Muscle of arm (tissue), 12 donors: ENCODE data around the gene VPS45. TPM values are rescaled to one million over a fixed set of nuclear protein-coding genes. Genes with fewer than 3 reads are reported as not detected.

Experiments
- DNase-seq: peaks from one replicate; pipeline ENCODE4 v3.0.0-alpha.2; 2013
- polyA plus RNA-seq, 12 donors: library from polyadenylated mRNA; unstranded; fragments of 120-200 nt; gene quantifications; one replicate each; pipeline ENCODE4 v1.2.1, GENCODE V29; 2013; ENCODE audit not compliant: insufficient read length in 12 of 12

Gene VPS45
- polyA plus RNA-seq, 12 donors = 36.4 to 61.4 (median 49.9) TPM; not detected in 1

DNA sequence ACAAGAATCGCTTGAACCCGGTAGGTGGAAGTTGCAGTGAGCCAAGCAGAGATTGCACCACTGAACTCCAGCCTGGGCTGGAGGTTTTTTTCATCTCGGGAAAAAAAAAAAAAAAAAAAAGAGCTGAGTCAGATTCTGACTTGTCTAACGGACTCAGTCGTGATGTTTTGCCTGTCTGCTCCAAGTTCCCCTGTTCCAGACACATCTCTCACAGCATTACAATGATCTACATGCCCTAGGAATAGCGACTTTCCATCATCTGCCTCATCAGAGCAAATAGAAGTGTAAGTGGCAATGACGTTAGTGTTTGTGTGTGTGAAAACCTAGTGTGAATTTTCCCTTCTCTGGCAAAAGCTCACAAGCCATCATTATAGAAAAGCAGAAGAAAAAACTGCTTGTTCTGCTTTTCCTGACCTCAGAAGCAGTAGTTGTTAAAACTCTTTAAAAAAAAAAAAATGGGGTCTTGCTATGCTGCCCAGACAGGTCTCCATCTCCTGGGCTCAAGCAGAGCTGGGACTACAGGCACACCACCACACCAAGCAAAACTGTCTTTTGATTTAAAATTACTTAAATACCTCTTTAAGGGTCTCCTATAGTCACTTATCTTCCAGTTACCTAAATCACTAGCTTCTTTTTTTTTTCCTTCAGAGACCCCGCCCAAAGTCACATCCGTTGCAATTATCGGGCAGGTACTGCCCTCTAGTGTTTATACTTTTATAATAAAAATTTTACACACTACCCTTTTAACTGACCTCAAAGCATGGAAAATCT, 119.4 kb downstream of the VPS45 start:
- peak; percentile 51 for DNase-seq

DNA sequence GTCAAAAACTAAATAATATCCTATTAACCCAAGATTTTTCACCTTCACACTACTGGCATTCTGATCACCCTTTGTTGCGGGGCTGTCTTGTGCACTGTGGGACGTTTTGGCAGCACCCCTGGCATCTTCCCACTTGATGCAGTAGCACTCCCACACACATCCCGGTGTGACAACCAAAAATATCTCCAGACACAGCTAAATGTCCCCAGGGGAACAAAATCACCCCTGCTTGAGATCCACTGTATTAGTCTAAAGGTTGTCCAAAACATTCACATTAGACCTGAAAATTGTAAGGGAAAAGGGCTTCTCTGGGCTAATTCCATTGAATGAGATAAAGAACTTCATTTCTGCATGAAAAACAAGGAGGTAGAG, 120.0 kb downstream of the VPS45 start:
- no peak for DNase-seq

DNA sequence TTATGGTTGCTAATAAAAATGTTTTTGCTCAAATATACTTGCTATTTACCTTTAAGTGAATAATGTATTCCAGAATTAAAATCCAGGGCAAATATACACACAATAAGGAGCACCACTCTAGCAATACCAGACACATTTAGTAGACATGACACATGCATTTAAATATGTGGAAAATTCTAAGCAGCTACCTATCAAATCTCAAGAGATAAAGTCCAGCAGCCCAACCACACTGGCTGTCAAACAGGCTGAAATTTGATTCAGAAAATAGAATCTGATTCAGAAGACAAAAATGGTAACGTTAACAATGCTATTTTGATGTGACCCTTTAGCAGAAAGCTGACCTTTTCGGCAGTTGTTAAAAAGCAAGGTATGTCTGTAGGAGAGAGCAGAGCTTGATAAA, 124.4 kb downstream of the VPS45 start:
- no peak for DNase-seq

DNA sequence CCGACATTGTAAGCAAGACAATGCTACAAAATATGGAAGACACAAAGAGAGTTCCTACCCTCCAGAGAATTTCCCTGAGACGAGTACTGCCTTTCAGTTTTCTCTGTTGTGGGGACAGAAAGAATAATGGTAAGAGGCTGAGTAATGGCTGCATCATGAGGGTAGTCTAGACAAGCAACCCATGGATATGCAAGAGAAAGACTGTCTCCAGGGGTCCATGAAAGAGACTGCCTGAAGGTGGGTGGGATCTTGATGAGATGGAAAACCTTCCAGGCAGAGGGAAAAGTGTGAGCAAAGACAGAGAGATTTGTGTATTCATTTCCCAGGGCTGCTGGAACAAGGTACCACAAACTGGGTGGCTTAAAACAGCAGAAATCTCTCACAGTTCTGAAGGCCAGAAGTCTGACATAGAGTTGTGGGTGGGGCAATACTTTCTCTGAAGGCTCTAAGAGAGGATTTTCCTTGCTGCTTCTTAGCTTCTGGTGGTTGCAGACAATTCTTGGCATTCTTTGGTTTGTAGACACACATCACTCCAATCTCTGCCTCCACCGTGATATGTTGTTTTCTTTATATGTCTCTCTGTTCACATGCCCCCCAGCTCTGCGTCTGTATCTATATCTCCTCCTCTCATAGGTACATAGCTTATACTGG, 126.9 kb downstream of the VPS45 start:
- no peak for DNase-seq

Other genes starting within 250 kb of the VPS45 start
- gene BOLA1, start 168.2 kb upstream of the VPS45 start, polyA plus RNA-seq = 10 to 100 TPM in 9 of 12 donors, 1 to 10 TPM in 2, not detected in 1; 9.5 to 20.1 (median 12.3) TPM
- gene SV2A, start 149.9 kb upstream of the VPS45 start, polyA plus RNA-seq = 1 to 10 TPM in 11 of 12 donors, not detected in 1; 2.2 to 5.4 (median 3.9) TPM
- gene SF3B4, start 140.0 kb upstream of the VPS45 start, polyA plus RNA-seq = 10 to 100 TPM in 11 of 12 donors, not detected in 1; 36.0 to 64.6 (median 45.2) TPM
- 10 to 100 TPM in 11 of 12 donors, not detected in 1; 14.3 to 42.8 (median 21.7) TPM for gene MTMR11, start 130.9 kb upstream of the VPS45 start, polyA plus RNA-seq
- 10 to 100 TPM in 11 of 12 donors, not detected in 1; 13.3 to 17.4 (median 15.4) TPM for gene OTUD7B, start 57.0 kb upstream of the VPS45 start, polyA plus RNA-seq
- 100 to 1,000 TPM in 1 of 12 donors, 10 to 100 TPM in 10, not detected in 1; 57.3 to 102 (median 84.3) TPM for gene PLEKHO1, start 82.1 kb downstream of the VPS45 start, polyA plus RNA-seq
- 10 to 100 TPM in 11 of 12 donors, not detected in 1; 37.3 to 90.5 (median 50.1) TPM for gene ANP32E, start 168.3 kb downstream of the VPS45 start, polyA plus RNA-seq
- 1 to 10 TPM in 10 of 12 donors, not detected in 2; 2.0 to 9.6 (median 6.4) TPM for gene CA14, start 190.0 kb downstream of the VPS45 start, polyA plus RNA-seq
- 100 to 1,000 TPM in 9 of 12 donors, 10 to 100 TPM in 2, not detected in 1; 70.7 to 140 (median 106) TPM for gene APH1A, start 201.2 kb downstream of the VPS45 start, polyA plus RNA-seq
- 10 to 100 TPM in 10 of 12 donors, not detected in 2; 26.8 to 50.4 (median 40.8) TPM for gene C1orf54, start 205.0 kb downstream of the VPS45 start, polyA plus RNA-seq
- gene CIART, start 214.8 kb downstream of the VPS45 start, polyA plus RNA-seq = 1 to 10 TPM in 10 of 12 donors, not detected in 2; 1.8 to 6.4 (median 3.6) TPM
- 10 to 100 TPM in 11 of 12 donors, not detected in 1; 35.6 to 62.4 (median 47.4) TPM for gene MRPS21, start 226.1 kb downstream of the VPS45 start, polyA plus RNA-seq